HG03175 (cell line): ENCODE data around the gene REXO1.
"Not testable (repeated sequence)": the region's sequence is repeated elsewhere in the genome, so short reads cannot be mapped to it uniquely, and the experiment has no call there.

Source experiments
- ATAC-seq: cut with Tn5 transposase; IDR thresholded peaks from one replicate; pipeline ENCODE4 v1.9.1; 2021; ENCODE audit warnings: mild to moderate bottlenecking, moderate library complexity; ENCODE audit not compliant: unreplicated experiment

The REXO1 gene, protein sequence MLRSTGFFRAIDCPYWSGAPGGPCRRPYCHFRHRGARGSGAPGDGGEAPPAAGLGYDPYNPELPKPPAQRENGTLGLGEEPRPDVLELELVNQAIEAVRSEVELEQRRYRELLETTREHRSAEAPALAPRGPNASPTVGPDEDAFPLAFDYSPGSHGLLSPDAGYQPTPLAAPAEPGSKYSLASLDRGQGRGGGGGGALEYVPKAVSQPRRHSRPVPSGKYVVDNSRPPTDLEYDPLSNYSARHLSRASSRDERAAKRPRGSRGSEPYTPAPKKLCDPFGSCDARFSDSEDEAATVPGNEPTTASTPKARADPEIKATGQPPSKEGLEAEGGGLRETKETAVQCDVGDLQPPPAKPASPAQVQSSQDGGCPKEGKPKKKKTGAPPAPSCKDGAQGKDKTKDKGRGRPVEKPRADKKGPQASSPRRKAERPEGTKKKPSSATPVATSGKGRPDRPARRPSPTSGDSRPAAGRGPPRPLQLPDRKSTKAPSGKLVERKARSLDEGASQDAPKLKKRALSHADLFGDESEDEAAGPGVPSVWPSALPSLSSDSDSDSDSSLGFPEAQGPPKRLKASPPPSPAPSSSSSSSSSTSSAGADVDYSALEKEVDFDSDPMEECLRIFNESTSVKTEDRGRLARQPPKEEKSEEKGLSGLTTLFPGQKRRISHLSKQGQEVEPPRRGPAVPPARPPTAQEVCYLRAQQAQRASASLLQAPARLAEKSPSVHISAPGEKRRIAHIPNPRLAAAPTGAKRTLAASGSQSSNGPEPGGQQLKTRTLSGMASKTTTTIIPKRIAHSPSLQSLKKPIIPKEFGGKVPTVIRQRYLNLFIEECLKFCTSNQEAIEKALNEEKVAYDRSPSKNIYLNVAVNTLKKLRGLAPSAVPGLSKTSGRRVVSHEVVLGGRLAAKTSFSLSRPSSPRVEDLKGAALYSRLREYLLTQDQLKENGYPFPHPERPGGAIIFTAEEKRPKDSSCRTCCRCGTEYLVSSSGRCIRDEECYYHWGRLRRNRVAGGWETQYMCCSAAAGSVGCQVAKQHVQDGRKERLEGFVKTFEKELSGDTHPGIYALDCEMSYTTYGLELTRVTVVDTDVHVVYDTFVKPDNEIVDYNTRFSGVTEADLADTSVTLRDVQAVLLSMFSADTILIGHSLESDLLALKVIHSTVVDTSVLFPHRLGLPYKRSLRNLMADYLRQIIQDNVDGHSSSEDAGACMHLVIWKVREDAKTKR

DNA sequence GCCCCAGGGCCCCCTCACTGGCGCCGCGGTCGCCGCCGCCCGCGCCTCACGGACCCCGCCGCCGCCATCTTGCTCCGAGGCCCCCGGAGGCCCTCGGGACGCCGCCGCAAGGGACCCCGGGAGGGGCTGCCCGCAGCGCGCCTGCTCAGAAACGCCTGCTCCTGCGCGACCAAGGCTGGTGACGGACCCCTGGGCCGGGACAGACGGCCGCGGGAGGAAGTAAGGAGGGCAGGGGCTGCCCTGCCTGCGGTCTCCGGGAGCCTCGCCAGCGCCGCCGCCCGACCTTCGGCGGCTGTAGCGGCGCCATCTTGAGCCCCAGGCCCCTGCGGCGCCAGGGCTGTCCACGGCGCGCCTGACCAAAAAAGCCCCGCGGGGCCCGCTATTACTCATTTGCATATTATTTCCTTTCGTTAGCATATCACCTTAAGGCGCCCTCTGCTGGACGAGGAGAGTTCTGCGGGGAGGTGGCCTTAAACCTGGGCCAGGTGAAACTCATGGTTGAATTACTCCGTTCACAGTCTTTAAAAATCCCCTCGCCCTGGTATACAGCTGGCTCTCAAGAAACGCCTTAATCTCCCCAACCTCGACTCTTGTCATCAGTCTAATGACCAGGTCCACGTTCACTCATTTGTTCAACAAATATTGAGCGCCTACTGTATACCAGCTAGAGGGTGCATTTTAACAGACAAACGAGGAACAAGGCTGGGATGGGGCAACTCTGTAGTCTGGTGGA, at the start of gene REXO1:
Gene REXO1, minus strand, starts transcription at position 85 of the 733 bp plus-strand sequence. CDS start 125 bp downstream, outside the sequence.
- peak; percentile 73 for ATAC-seq

DNA sequence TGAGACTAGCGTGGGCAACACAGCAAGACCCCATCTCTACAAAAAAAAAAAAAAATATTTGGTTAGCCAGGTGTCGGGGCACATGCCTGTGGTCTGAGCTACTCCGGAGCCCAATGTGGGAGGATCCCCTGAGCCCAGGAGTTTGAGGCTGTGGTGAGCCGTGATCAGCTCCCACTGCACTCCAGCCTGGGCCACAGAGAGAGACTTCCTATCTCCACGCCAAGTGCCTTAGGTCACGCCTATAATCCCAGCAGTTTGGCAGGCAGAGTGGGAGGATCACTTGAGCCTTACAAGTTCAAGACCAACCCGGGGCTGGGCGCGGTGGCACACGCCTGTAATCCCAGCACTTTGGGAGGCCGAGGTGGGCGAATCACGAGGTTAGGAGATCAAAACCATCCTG, 48.2 kb upstream of the REXO1 start:
- ATAC-seq, result no peak

DNA sequence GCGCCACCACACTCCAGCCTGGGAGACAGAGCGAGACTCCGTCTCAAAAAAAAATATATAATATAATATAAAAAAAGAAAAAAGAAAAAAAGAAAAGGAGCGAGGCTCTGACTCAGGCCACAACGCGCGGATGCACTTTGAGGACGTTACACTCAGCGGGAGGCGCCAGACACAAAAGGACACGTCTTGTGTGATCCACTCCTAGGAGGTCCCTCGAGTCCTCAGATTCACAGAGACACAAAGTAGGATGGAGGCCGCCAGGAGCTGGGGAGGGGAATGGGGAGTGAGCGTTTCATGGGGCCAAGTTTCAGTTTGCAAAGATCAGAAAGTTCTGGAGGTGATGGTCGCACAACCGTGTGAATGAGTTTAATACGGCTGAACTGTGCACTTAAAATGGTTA, 45.5 kb upstream of the REXO1 start:
- ATAC-seq, result no peak

DNA sequence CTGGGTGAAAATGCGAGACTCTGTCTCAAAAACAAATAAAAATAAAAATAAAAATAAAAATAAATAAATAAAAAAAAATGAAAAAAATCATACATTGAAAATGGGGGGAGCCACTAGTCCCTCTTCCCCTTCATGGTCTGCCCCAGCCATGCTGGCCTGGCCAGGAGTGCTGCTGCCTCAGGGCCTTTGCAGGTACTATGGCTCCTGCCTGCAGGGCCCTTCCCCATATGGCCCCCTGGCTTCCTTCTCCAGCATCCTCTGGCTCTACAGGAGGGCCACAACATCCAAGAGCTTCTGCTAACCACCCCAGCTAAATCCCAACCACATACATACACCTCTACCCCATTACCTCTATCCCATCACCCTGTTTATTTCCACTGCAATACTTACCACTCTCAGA, 41.6 kb upstream of the REXO1 start:
- no peak for ATAC-seq

DNA sequence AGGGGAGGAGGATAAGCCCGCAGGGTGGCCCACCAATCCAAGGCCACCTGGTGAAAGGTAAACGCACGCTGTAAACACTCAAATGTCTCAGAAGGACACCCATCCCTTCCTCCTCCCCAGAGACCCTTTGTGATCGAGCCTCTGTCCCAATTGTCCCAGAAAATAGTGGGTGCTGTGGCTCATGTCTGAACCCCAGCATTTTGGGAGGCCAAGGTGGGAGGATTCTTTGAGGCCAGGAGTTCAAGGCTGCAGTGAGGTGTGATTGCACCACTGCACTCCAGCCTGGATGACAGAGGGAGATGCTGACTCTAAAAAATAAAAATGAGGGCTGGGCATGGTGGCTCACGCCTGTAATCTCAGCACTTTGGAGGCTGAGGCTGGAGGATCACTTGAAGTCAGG, 40.1 kb upstream of the REXO1 start:
- ATAC-seq, result no peak

DNA sequence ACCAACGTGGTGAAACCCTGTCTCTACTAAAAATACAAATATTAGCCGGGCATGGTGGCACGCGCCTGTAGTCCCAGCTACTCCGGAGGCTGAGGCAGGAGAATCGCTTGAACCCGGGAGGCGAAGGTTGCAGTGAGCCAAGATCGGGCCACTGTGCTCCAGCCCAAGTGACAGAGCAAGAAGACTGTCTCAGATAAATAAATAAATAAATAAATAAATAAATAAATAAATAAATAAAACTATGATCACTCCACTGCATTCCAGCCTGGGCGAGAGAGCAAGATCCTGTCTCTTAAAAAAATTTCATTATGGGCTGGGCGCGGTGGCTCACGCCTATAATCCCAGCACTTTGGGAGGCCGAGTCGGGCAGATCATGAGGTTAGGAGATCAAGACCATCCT, 38.1 kb upstream of the REXO1 start:
- ATAC-seq, result not testable (repeated sequence)

DNA sequence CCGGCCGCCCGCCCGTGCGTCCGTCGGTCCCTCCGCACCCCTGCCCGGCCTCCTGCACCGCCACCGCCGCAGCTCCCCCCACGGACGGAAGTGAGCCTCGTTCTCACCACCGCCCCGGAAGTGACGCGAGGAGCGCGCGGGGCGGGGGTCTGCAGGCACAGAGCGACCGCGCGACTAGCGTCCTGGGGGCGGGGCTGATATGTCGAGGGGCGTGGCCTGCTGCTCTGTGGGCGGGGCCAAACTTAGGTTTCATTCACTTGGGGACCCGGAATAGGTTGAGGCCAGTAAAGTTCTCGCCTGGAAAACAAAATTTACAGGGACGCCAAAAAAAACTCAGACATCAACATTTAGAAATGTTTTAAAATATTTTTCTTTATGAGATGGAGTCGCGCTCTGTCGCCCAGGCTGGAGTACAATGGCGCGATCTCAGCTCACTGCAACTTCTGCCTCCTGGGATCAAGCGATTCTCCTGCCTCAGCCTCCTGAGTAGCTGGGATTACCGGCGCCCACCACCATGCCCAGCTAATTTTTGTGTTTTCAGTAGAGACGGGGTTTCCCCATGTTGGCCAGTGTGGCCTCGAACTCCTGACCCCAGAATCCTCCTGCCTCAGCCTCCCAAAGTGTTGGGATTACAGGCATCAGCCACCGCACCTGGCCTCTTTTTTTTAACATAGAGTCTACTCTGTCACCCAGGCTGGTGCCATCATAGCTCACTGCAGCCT, 37.3 kb upstream of the REXO1 start, which contains the start of gene ABHD17A:
Gene ABHD17A, minus strand, starts transcription at position 99 of the 722 bp plus-strand sequence. CDS start 3,930 bp downstream, outside the sequence.
- ATAC-seq, result peak; percentile 72

DNA sequence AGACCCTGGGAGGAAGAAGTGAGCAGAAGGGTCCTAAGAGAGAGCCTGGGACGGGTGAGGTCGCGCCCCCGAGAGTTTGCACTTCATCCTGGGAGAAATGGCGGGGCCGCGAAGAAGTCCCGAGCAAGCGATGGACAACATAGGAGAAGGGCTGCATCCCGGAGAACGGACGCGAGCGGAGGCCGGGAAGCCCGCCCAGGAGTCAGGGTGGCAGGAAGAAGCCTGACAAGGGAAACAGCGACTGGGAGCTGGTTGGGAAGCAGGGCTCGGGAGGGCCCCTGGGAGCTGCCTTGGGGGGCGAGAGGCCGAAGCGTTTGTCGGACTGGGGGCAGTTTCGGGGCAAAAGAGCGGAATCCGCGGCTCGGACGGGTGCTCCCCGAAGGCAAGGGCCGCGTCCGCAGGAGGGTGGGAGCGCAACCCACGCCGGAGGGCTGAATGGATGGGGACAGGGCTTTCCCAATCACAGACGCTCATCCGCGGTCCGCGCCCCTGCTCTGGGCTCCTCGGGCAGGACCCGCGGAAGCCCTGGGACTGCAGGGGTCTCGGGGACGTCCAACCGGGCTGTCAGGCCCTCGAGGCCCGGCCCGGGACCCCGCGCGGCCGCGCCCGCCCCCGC, 36.5 kb upstream of the REXO1 start:
- no peak for ATAC-seq

DNA sequence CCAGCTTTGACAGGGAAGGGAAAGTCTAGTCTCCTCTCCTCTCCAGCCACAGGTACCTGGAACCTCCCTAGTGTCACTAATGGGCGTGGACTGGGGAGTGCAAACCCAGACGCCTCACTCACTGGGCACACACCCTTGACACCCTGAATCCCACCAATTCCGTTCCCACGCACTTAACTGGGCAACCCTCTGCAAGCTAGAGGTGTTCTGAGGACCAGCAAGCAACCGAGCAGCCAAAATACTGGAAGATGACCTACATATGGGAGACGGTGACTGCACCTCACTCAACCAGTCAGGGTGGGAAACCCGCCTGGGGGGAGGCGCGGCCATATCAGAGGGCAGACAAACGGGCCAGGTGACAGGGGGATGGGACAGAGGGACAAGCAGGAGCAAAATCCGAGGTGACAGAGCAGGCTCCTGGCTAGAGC, 36.0 kb upstream of the REXO1 start:
- ATAC-seq, result no peak

DNA sequence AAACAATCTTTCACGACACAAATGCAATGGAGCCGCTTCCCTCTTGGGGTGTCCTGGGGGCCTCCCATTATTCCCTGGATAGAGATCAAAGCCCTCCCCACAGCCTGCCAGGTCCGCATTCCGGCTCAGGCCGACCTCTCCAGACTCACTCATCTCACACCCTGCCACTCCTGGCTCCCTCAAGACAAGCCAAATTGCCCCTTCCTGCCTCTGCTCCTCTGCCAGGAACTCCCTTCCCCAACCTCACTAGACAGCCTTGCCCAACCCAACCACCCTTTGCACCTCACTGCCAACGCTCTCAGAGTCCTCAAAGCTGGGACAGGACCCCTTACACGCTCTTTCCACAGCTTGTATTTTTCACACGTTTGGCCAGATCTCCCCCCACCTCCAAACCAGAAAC, 35.5 kb upstream of the REXO1 start:
- no peak for ATAC-seq

DNA sequence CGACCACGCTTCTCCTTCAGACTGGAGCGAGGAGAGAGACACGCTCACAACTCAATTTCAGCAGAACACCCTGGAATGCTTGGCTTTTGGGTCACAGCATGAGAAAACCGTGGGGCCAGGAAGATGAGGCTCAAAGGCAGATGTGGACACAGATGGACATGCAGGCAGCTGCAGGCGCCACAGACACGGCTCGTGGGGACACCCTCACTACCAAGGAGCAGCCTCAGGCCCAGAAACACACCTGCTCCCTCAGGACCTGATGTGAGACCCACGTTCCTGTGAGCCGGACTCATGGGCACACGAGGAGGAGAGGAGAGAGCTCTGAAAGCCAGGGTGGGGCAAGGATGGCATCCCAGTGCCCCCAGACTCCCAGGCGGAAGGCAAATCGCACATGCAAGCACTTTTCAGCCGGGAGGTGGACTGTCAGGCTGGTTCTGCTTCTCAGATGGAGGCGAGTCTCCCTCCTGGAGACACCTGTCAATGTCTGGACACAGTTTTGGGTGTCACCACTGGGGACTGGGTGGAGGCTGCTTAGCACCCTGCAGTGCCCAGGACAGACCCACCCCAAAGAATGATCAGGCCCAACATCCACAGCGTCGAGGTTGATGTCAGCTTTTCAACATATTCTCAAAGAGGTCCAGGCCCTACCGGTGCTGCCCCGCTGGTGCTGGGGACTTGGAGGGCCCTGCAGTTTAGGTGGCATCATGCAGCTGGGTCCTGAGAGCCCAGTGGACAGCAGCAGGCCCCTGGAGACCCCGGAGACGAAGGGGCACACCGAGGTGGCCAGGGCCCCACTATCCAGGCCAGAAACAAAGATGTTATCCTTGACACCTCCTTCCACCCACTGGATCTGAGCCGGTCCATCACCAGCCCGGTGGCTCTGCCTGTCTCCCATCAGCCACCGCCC, 34.8 kb upstream of the REXO1 start:
- ATAC-seq, result no peak

DNA sequence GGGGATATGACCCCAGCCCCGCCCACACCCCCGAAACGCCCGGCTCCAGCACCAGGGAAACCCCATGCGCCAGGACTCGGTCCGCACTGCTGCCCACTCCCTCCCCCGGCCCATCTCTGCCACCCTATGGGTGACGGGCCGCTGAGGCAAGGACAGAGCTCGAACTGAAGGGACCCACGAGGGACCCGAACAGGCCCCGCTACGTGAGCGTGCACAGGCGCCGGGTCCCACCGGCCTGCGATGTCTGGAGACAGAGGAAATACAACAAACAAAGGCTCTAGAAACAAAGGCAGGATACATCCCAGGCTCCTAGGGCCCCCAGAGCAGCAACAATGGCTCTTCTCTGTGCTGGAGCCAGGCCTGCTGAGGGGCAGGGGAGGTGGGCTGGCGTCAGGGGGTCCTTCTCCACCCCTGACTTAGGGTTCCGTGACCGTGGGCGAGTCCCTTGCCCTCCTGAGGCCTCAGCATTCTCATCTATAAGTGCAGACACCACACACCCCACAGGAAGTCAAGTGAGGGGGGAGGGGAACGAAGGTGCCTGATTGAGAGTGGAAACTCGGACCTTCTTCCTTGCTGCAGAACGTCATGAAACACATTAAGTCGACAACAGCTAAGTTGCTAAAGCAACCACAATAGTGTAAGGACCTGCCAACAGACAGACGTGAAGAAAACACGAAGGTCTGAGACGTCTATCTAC, 34.0 kb upstream of the REXO1 start:
- no peak for ATAC-seq

DNA sequence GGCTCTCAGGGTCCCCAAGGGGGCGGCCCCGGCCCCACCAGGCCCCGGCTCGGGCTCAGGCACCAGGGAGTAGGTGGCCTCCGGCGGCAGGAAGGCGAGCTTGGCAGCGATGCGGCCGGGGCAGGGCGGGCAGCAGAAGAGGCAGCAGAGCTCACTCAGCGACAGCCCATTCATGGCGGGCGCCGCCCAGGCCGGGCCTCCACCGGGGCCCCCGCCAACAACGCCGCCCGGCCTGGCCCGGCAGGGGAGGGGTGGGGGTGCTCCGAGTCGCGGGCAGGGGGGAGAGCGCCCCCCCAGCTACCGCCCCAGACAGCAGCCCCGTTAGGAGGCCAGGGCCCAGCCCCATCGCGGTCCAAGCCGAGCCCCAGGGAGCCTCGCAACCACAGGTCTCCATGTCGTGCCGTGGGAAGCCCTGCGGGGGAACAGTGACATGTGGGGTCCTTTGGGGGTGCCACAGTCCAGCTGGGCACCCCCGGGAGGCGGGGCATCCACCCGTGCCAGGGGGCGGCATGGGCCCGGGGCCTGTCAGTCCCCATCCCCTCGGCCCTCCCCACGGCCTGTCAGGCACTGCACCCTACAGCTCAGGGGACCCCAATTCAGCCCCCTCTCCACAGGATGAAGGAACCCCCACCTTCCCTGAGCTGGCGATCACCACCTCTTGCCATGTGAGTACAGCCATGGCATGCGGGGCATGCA, 33.3 kb upstream of the REXO1 start:
- ATAC-seq, result not testable (repeated sequence)

DNA sequence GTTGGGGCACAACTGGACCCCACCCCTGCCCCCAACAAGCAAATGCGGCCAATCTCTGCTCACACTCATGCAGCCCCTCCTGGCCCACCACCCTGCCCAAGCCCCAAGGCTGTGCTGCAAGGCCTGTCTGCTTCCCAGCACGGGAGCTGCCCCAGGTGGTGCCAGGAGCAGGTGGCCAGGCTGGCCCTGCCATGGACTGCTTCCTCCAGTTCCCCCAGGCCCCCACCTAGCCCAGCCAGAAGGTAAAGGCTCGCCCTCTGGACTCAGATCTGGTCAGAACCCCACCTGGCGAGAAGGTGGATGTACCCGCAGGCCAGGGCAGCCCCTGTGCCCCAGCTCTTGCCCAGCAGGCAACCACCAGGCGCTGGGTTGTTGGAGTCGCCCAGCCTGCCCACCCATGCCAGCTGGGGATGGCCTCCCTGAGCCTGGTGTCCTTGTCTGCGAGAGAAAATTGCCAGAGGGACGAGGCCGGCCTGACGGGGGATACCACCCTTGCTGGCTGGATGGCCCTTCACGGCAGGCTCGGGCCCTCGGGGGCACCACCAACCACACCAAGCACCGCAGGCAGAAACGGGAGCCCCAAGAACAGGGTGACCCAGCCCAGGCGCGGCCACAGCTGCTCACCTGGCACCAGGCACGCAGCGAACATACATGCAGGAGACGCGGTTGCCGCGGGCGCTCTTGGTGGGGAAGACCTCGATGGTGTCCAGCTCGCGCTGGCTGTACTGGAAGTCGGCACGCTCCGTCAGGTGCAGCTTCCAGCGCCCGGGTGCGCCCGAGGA, 32.5 kb upstream of the REXO1 start:
- ATAC-seq, result no peak

DNA sequence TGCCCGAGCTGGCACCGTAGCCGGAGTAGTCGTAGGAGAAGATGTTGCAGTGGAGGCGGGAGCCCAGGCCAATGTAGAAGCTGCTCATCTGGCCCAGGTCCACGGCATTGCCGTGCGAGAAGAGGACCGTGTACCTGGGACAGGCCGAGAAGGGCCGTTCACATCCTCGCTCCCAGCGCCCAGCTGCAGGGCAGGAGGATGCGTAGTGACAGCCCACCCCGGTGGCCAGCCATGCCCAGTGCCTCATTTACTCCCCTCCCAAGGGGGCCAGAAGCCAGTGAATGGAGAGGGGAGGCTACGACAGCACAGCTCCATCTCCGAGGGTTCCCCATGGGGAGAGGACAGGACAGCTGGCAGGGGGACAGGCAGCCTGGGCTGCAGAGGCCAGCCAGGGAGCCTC, 31.7 kb upstream of the REXO1 start:
- ATAC-seq, result not testable (repeated sequence)

DNA sequence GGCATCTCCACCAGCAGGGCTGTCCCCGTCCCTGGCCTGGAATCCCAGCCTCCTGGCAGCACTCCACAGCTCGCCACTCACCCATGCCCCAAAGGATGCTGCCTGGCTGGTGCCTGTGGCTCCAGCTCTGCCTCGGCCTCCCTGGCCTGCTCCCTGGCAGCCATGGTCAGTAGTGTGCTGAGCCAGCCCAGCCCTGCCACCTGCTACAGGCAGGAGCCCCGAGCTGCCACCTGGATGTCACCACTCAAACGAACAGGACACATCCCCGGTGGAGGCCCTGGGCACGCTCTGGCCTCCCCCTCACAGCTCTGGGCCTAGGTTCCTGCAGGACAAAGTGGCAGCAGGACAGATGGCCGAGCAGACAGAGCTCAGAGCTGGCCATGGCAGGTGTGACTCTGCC, 30.3 kb upstream of the REXO1 start:
- not testable (repeated sequence) for ATAC-seq
